ENCODE results near the gene ELANE.

DNA sequence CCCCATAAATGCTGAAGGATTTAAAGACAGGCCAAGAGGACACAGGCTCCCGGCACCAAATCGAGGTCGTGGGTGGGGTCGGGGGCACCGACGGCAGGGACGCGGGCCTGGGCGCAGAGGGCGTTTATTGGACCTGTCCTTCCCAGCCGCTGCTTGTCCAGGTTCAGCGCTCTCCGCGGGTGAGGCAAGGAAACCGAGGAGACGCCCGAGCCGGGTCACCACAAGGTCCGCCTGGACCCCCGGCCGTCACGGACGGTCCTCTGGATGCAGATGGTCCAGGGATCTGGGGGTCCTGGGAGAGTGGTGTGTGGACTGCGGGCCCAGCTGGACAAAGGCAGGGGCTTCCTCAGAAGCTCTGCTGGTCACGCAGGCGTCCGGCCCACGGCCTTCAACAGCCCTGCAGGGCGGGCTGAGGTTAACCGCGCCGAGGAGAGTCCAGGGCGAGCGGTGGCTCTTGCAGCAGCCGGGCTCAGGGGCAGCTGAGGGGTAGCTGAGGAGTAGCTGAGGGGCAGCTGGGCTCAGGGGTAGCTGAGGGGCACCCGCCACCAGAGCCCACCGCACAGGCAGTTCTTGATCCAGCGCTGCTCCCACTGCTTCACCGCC, 15.9 kb downstream of the ELANE start:
- TF ChIP-seq CTCF (IDR thresholded peaks at IDR 0.05) (no peak), POLR2A (IDR thresholded peaks at IDR 0.05) (no peak)

Data from thyroid gland (tissue), 4 donors.